Measurements from ENCODE around the gene RTKN. TPM values are rescaled to one million over a fixed set of nuclear protein-coding genes. Genes with fewer than 3 reads are reported as not detected.

Gene RTKN
- total RNA-seq, 2 experiments from 2014 or later, result 1.1 TPM

- no peaks in the 10 kb centered on the region for H3K9me3 Mint-ChIP-seq
- peak overlapping the region; percentile 95 for H3K27ac Mint-ChIP-seq
- peaks cover 34% of the 10 kb centered on the region for H3K36me3 Mint-ChIP-seq (ENCODE audit: low read depth)
- peak overlapping the region; percentile 88 for H3K4me3 Mint-ChIP-seq
- peaks cover 62% of the 10 kb centered on the region for H3K4me1 Mint-ChIP-seq
- peak; percentile 35 for DNase-seq
- H3K27me3 Mint-ChIP-seq, result no peaks in the 10 kb centered on the region
- ChIA-PET CTCF (interaction anchor here (0.7 to 5.6 kb wide), 8 partner anchors 9 to 128 kb away, joined by 3 to 53 read pairs (median 10); partner anchors contain the start of genes AUP1, CCDC142, HTRA2 and MRPL53), POLR2A (interaction anchor here (0.8 to 8.1 kb wide), 24 partner anchors 8 to 390 kb away, joined by 3 to 103 read pairs (median 6); partner anchors contain the start of genes AUP1, C2orf81, CCDC142 and DQX1)
Measured at GRCh38 chr2:74458938-74459363, 17.2 kb upstream of the RTKN start.

GRCh38 chr2:74458132-74458937, 16.6 kb upstream of the RTKN start, which contains the start of gene WBP1:
Gene WBP1, plus strand, starts transcription at chr2:74458438. Its CDS starts 165 bp downstream, at chr2:74458603.
- ChIA-PET CTCF (interaction anchor here (0.7 to 5.6 kb wide), 10 partner anchors 9 to 379 kb away, joined by 3 to 53 read pairs (median 6); partner anchors contain the start of genes AUP1, CCDC142, HTRA2 and MRPL53), POLR2A (interaction anchor here (0.8 to 8.1 kb wide), 27 partner anchors 9 to 391 kb away, joined by 3 to 103 read pairs (median 6); partner anchors contain the start of genes AUP1, C2orf81, CCDC142 and DQX1)
- Mint-ChIP-seq H3K27ac (peak within 1 kb of the TSS; percentile 95), H3K4me1 (peaks cover 60% of the 10 kb centered on the region), H3K9me3 (no peaks in the 10 kb centered on the region), H3K36me3 (ENCODE audit: low read depth) (peaks cover 34% of the 10 kb centered on the region), H3K27me3 (no peaks in the 10 kb centered on the region), H3K4me3 (peak within 1 kb of the TSS; percentile 88)
- DNase-seq, result peak; percentile 100

- no peaks in the 10 kb centered on the region for H3K27me3 Mint-ChIP-seq
- POLR2A ChIA-PET, result interaction anchor here (0.8 to 8.1 kb wide), 23 partner anchors 9 to 279 kb away, joined by 3 to 103 read pairs (median 7); partner anchors contain the start of genes AUP1, C2orf81, CCDC142 and HTRA2
- DNase-seq, result peak; percentile 84
- peaks cover 60% of the 10 kb centered on the region for H3K4me1 Mint-ChIP-seq
- H3K27ac Mint-ChIP-seq, result peak overlapping the region; percentile 95
- peaks cover 28% of the 10 kb centered on the region for H3K36me3 Mint-ChIP-seq (ENCODE audit: low read depth)
- no peaks in the 10 kb centered on the region for H3K9me3 Mint-ChIP-seq
- H3K4me3 Mint-ChIP-seq, result peak overlapping the region; percentile 88
- CTCF ChIA-PET, result interaction anchor here (0.7 to 5.6 kb wide), 10 partner anchors 10 to 380 kb away, joined by 3 to 53 read pairs (median 6); partner anchors contain the start of genes AUP1, CCDC142, HTRA2 and MRPL53
Measured at GRCh38 chr2:74457549-74458131, 15.9 kb upstream of the RTKN start.

GRCh38 chr2:74457129-74457548, 15.4 kb upstream of the RTKN start:
- POLR2A ChIA-PET, result interaction anchor here (0.6 to 8.1 kb wide), 15 partner anchors 8 to 720 kb away, joined by 3 to 103 read pairs (median 7); partner anchors contain the start of genes AUP1, C2orf81, CCDC142 and HTRA2
- H3K9me3 Mint-ChIP-seq, result no peaks in the 10 kb centered on the region
- H3K36me3 Mint-ChIP-seq (ENCODE audit: low read depth), result peaks cover 26% of the 10 kb centered on the region
- no peaks in the 10 kb centered on the region for H3K27me3 Mint-ChIP-seq
- DNase-seq, result no peak
- H3K4me3 Mint-ChIP-seq, result peak overlapping the region; percentile 88
- CTCF ChIA-PET, result interaction anchor here (0.7 to 5.6 kb wide), 7 partner anchors 10 to 130 kb away, joined by 3 to 53 read pairs (median 19); partner anchors contain the start of genes AUP1, CCDC142, HTRA2 and MRPL53
- peaks cover 65% of the 10 kb centered on the region for H3K4me1 Mint-ChIP-seq
- peak overlapping the region; percentile 95 for H3K27ac Mint-ChIP-seq

- ChIA-PET CTCF (interaction anchor here (0.6 to 5.6 kb wide), 17 partner anchors 9 to 627 kb away, joined by 3 to 53 read pairs (median 3); partner anchors contain the start of genes AUP1, C2orf81, CCDC142 and HTRA2), POLR2A (interaction anchor here (0.6 to 8.1 kb wide), 19 partner anchors 12 to 256 kb away, joined by 3 to 103 read pairs (median 5); partner anchors contain the start of genes AUP1, C2orf81, CCDC142 and HTRA2)
- no peaks in the 10 kb centered on the region for H3K9me3 Mint-ChIP-seq
- H3K4me1 Mint-ChIP-seq, result peaks cover 60% of the 10 kb centered on the region
- DNase-seq, result peak; percentile 99
- no peaks in the 10 kb centered on the region for H3K27me3 Mint-ChIP-seq
- H3K27ac Mint-ChIP-seq, result peak within 1 kb of the TSS; percentile 85
- H3K36me3 Mint-ChIP-seq (ENCODE audit: low read depth), result peaks cover 12% of the 10 kb centered on the region
- H3K4me3 Mint-ChIP-seq, result peak within 1 kb of the TSS; percentile 88
Measured at GRCh38 chr2:74454654-74455511, 13.1 kb upstream of the RTKN start, which contains the start of gene INO80B. Gene INO80B, plus strand, starts transcription at chr2:74455087. Its CDS starts 30 bp downstream, at chr2:74455117.

- Mint-ChIP-seq H3K9me3 (no peaks in the 10 kb centered on the region), H3K4me3 (no peak overlapping the region), H3K36me3 (ENCODE audit: low read depth) (peaks cover 6% of the 10 kb centered on the region), H3K4me1 (peaks cover 34% of the 10 kb centered on the region), H3K27ac (no peak overlapping the region), H3K27me3 (peaks cover 9% of the 10 kb centered on the region)
- POLR2A ChIA-PET, result interaction anchor here (1.3 kb wide), 1 partner anchor 10 kb away, joined by 3 read pairs; no protein-coding TSS in a partner anchor
- no peak for DNase-seq
- CTCF ChIA-PET, result no interaction called here
Measured at GRCh38 chr2:74450570-74451190, 8.9 kb upstream of the RTKN start.

- no peak overlapping the region for H3K4me3 Mint-ChIP-seq
- no peak for DNase-seq
- H3K36me3 Mint-ChIP-seq (ENCODE audit: low read depth), result no peaks in the 10 kb centered on the region
- peaks cover 19% of the 10 kb centered on the region for H3K4me1 Mint-ChIP-seq
- no peak overlapping the region for H3K27ac Mint-ChIP-seq
- no peaks in the 10 kb centered on the region for H3K9me3 Mint-ChIP-seq
- CTCF ChIA-PET, result no interaction called here
- POLR2A ChIA-PET, result interaction anchor here (0.8 to 1.0 kb wide), 2 partner anchors 8 to 10 kb away, joined by 3 read pairs; no protein-coding TSS in a partner anchor
- peaks cover 24% of the 10 kb centered on the region for H3K27me3 Mint-ChIP-seq
Measured at GRCh38 chr2:74448771-74449170, 7.0 kb upstream of the RTKN start.

GRCh38 chr2:74447230-74447999, 5.7 kb upstream of the RTKN start:
- Mint-ChIP-seq H3K36me3 (ENCODE audit: low read depth) (no peaks in the 10 kb centered on the region), H3K4me1 (peaks cover 7% of the 10 kb centered on the region), H3K27me3 (peaks cover 26% of the 10 kb centered on the region), H3K4me3 (no peak overlapping the region), H3K9me3 (no peaks in the 10 kb centered on the region), H3K27ac (no peak overlapping the region)
- POLR2A ChIA-PET, result no interaction called here
- no peak for DNase-seq
- CTCF ChIA-PET, result no interaction called here

GRCh38 chr2:74444498-74445318, 3.0 kb upstream of the RTKN start:
- Mint-ChIP-seq H3K4me1 (peaks cover 11% of the 10 kb centered on the region), H3K27ac (no peak overlapping the region), H3K36me3 (ENCODE audit: low read depth) (no peaks in the 10 kb centered on the region), H3K27me3 (peaks cover 44% of the 10 kb centered on the region), H3K4me3 (no peak overlapping the region), H3K9me3 (no peaks in the 10 kb centered on the region)
- ChIA-PET POLR2A (interaction anchor here (1.4 to 1.6 kb wide), 2 partner anchors 14 to 23 kb away, joined by 3 to 4 read pairs; partner anchors contain the start of gene WDR54), CTCF (no interaction called here)
- DNase-seq, result no peak

Data from activated CD4-positive, alpha-beta memory T cell treated with anti-CD3 and anti-CD28 coated beads, Interleukin-2, amount 10 ng/mL, durations not matched to agents 7 days and 5 days (primary cell).